GM18511 (cell line): Measurements from ENCODE around the gene GPR68.
"Not testable (repeated sequence)": the region's sequence is repeated elsewhere in the genome, so short reads cannot be mapped to it uniquely, and the experiment has no call there.

Source experiments
- ATAC-seq: cut with Tn5 transposase; IDR thresholded peaks from one replicate; pipeline ENCODE4 v1.9.1; 2021; ENCODE audit warnings: mild to moderate bottlenecking, moderate library complexity; ENCODE audit not compliant: unreplicated experiment

The GPR68 gene

GRCh38 chr14:91254461-91254860 is 10.0 kb upstream of the GPR68 start:
- ATAC-seq, result no peak

GRCh38 chr14:91253795-91254323 is 9.4 kb upstream of the GPR68 start:
- no peak for ATAC-seq

- no peak for ATAC-seq
These were observed 8.6 kb upstream of the GPR68 start for GRCh38 chr14:91252871-91253794.

- ATAC-seq, result no peak
These were observed 6.4 kb upstream of the GPR68 start for GRCh38 chr14:91250912-91251311.

GRCh38 chr14:91249841-91250616 is 5.5 kb upstream of the GPR68 start:
- ATAC-seq, result peak; percentile 93

- no peak for ATAC-seq
These were observed 1.7 kb upstream of the GPR68 start for GRCh38 chr14:91246051-91246852.

- ATAC-seq, result not testable (repeated sequence)
These were observed 1.1 kb upstream of the GPR68 start for GRCh38 chr14:91245616-91246015.

GRCh38 chr14:91245029-91245428 is 525 bp upstream of the GPR68 start:
- ATAC-seq, result no peak

GRCh38 chr14:91243074-91243471 is 1.4 kb downstream of the GPR68 start:
- no peak for ATAC-seq

- ATAC-seq, result no peak
These were observed 1.9 kb downstream of the GPR68 start for GRCh38 chr14:91242635-91243034.

- ATAC-seq, result peak; percentile 74
These were observed 2.6 kb downstream of the GPR68 start for GRCh38 chr14:91241863-91242262.

- no peak for ATAC-seq
These were observed 5.8 kb downstream of the GPR68 start for GRCh38 chr14:91238661-91239060.

GRCh38 chr14:91238085-91238484 is 6.4 kb downstream of the GPR68 start:
- ATAC-seq, result no peak

GRCh38 chr14:91237219-91237618 is 7.3 kb downstream of the GPR68 start:
- ATAC-seq, result no peak

- no peak for ATAC-seq
These were observed 8.7 kb downstream of the GPR68 start for GRCh38 chr14:91235841-91236240.

- no peak for ATAC-seq
These were observed 9.8 kb downstream of the GPR68 start for GRCh38 chr14:91234791-91235114.

- no peak for ATAC-seq
These were observed 10.3 kb downstream of the GPR68 start for GRCh38 chr14:91233936-91234790.

GRCh38 chr14:91232603-91233002 is 11.9 kb downstream of the GPR68 start:
- no peak for ATAC-seq

- ATAC-seq, result no peak
These were observed 12.5 kb downstream of the GPR68 start for GRCh38 chr14:91232052-91232451.

- no peak for ATAC-seq
These were observed 13.1 kb downstream of the GPR68 start for GRCh38 chr14:91231446-91231845.
